ENCODE data around the gene FREM1. TPM values are rescaled to one million over a fixed set of nuclear protein-coding genes. Genes with fewer than 3 reads are reported as not detected.
A peak's percentile ranks its signal among the peaks of the same experiment; 100 is the strongest.

Gene FREM1
- total and polyA plus RNA-seq, 2 experiments from 2014 or later: 9.2 to 54.4 TPM

DNA sequence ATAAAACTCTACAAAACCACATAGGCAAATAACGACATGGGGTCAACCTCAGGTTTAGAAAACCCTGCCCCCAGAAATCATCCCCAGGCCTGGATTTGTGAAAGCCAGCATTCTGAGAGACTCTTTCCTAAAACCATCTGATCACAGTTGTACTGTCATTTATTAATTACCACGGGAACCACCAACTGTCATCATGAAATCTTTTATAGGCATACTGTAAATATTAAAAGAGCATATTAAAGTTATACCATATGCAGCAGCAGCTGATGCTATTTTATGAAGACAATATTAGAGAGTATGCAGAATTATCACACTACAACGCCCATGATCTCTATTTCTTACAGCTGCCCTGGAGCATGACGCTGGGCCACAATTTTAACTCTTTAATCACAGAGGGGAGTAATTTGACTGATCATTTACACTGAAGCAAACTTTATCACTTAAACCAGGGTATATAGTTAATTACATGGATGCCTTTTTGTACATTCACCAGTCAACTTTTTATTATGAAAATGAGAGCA lies 208.0 kb downstream of the FREM1 start:
- H3K4me3 ChIP-seq: no peak overlapping the region
- no peak overlapping the region for H3K27ac ChIP-seq
- no peaks in the 10 kb centered on the region for H3K4me1 ChIP-seq (ENCODE audit: low read depth)
- H3K27me3 ChIP-seq: no peaks in the 10 kb centered on the region
- no peak for DNase-seq (ENCODE audit: low read depth in 1 of 2, low spot score in 1 of 2)
- TF ChIP-seq CTCF (IDR thresholded peaks at IDR 0.05; ENCODE audit: low read depth, low read length): no peak
- H3K9me3 ChIP-seq (ENCODE audit: low read depth): no peaks in the 10 kb centered on the region
- no peaks in the 10 kb centered on the region for H3K36me3 ChIP-seq

DNA sequence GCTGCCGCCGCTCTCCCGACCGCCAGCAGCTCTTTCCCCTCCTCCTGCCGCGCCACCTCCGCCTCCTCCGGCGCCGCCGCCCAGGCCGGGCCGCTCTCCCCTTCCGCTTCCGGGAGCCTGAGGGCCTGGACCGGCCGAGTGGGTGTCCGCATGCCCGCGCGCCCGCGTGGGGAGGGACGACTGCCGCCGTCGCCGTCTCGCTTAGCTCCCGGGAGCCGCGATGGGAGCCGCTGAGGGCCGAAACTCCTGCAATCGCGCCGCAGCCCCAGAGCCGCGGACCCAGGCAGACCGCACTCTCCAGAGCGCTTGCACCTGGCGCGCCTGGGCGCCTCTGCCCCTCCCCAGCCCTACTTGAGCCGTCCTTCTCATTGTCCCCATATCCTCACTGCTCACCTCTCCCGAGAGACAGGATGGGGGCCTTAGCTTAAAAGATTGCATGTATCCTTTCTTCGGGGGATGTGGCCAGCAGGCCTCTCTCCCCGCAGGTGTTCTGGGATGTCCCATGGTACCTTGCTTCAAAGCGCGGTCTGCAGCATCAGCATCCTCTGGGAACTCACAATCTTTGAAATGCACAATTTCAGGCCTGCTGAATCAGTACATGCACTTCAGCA lies 216.9 kb downstream of the FREM1 start, which contains the start of gene ZDHHC21:
Gene ZDHHC21, minus strand, starts transcription at position 182 of the 611 bp plus-strand sequence. CDS start 19,092 bp downstream, outside the sequence.
- Histone ChIP-seq H3K27ac (peak within 1 kb of the TSS; percentile 46), H3K4me1 (ENCODE audit: low read depth) (no peaks in the 10 kb centered on the region), H3K27me3 (no peaks in the 10 kb centered on the region), H3K9me3 (ENCODE audit: low read depth) (no peaks in the 10 kb centered on the region), H3K4me3 (peak within 1 kb of the TSS; percentile 89), H3K36me3 (peaks cover 14% of the 10 kb centered on the region)
- peak; percentile 72 to 74 for DNase-seq (ENCODE audit: low read depth in 1 of 2, low spot score in 1 of 2)
- TF ChIP-seq CTCF (IDR thresholded peaks at IDR 0.05; ENCODE audit: low read depth, low read length): no peak

DNA sequence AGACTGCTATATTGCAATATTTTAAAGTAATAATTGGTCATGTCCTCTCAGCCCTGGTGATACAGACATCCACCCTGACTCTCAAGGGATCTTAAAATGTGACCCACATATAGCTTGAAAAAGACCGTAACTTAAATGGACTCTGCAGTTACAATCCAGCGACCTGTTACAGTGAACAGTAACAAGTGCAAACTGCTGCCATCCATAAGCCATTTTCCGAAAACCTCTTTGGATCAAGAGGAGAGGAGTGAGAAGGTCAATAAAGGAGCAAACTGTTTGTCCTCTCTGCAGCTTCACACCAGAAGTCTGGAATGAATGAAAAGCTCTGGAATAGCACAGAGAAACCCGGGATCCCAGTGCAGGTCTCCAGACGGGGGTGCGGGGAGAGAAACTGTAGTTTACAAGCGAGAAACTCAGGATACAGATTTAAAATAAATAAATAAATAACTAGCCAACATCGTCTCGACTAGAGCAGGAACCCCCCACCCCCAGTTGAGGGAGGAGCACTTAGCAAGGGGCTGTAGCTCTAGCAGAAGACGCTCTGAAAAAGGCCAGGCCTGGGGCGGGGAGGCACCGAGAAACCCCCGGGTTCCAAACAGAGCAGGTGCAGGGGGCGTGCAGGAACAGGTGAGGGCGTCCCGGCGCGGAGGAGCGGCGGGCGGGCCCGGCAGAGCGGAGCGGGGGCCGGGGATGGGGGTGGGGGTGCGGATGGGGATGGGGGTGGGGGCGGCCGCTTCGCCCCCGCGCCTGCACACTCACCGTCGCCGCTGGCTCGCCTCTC lies 217.6 kb downstream of the FREM1 start:
- TF ChIP-seq CTCF (IDR thresholded peaks at IDR 0.05; ENCODE audit: low read depth, low read length): no peak
- Histone ChIP-seq H3K27ac (peak overlapping the region; percentile 46), H3K4me1 (ENCODE audit: low read depth) (no peaks in the 10 kb centered on the region), H3K9me3 (ENCODE audit: low read depth) (no peaks in the 10 kb centered on the region), H3K4me3 (peak overlapping the region; percentile 89), H3K36me3 (peaks cover 17% of the 10 kb centered on the region), H3K27me3 (no peaks in the 10 kb centered on the region)
- DNase-seq (ENCODE audit: low read depth in 1 of 2, low spot score in 1 of 2): peak; percentile 19 to 43

DNA sequence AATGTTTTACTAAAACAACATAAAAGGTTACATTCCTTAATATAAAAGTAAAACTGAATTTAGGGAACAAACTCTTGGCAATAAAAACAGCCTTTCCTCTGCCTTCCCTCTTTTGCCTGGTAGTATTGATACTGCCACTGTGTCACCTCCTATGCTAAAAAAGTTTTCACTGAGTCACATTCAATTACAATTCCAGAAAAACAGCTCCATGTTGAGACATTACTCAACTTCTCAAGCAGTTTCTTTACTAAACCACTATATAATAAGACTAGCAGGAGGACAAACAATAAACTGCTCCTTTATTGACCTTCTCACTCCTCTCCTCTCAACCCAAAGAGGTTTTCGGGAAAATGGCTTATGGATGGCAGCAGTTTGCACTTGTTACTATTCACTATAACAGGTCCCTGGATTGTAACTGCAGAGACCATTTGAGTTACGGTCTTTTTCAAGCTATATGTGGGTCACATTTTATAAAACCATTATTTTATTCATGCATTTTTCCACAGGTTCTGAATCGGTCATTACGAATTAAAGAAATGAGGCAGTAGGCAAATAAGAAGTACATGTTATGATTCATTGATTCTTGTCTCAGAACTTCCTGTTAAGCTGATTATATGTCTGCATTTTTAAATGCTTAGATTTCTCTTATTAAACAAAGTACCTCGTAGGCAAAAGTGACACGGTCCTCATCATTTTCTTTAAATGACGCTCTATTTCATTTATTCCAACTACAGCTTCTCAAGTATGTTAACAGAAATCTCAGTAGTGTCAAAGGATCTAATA lies 219.1 kb downstream of the FREM1 start:
- TF ChIP-seq CTCF (IDR thresholded peaks at IDR 0.05; ENCODE audit: low read depth, low read length): no peak
- H3K4me1 ChIP-seq (ENCODE audit: low read depth): no peaks in the 10 kb centered on the region
- no peak for DNase-seq (ENCODE audit: low read depth in 1 of 2, low spot score in 1 of 2)
- H3K27ac ChIP-seq: no peak overlapping the region
- no peak overlapping the region for H3K4me3 ChIP-seq
- peaks cover 17% of the 10 kb centered on the region for H3K36me3 ChIP-seq
- no peaks in the 10 kb centered on the region for H3K27me3 ChIP-seq
- H3K9me3 ChIP-seq (ENCODE audit: low read depth): no peaks in the 10 kb centered on the region

DNA sequence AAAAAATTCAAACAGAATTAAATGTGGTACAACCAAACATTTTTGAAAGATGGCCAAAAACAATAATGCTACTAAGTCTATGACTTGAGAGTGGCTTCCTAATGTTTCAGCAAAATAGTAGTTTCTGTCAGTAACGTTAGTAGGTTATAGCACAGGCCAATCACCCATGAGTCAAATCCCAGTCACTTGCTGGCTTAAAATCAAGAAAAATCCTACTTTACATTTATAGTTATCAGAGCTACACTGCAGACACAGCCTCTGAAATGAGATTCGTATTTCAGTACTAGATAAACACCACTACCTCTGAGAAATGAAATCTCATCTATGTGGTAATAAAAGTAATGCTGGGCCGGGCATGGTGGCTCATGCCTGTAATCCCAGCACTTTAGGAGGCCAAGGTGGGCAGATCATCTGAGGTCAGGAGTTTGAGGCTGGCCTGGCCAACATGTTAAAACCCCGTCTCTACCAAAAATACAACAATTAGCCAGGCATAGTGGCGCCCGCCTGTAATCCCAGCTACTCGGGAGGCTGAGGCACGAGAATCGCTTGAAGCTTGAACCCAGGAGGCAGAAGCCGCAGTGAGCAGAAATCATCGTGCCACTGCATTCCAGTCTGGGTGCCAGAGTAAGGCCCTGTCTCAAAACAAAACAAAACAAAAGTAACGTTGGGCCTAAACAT lies 223.0 kb downstream of the FREM1 start:
- no peak overlapping the region for H3K4me3 ChIP-seq
- no peak for TF ChIP-seq CTCF (IDR thresholded peaks at IDR 0.05; ENCODE audit: low read depth, low read length)
- H3K27me3 ChIP-seq: no peaks in the 10 kb centered on the region
- H3K27ac ChIP-seq: no peak overlapping the region
- peaks cover 17% of the 10 kb centered on the region for H3K36me3 ChIP-seq
- no peaks in the 10 kb centered on the region for H3K4me1 ChIP-seq (ENCODE audit: low read depth)
- H3K9me3 ChIP-seq (ENCODE audit: low read depth): no peaks in the 10 kb centered on the region
- DNase-seq (ENCODE audit: low read depth in 1 of 2, low spot score in 1 of 2): peak in 1 of 2 donors; percentile 67

All from cardiac muscle cell (in vitro differentiated cells and primary cell).